K562 (cell line): Measurements from ENCODE around the gene SLC44A1. TPM values are rescaled to one million over a fixed set of nuclear protein-coding genes. Genes with fewer than 3 reads are reported as not detected.

ENCODE experiments used
- ATAC-seq: fragments of 200-7000 bp; cut with Tn5 transposase; 3 replicates; pipeline ENCODE4 v1.9.1; 2020; ENCODE audit warnings: moderate library complexity
- BruUV-seq: library from RNA; stranded (reverse); fragments of 400-500 nt; replicated peaks from 2 replicates; lab custom pipeline; 2021; lab: Mats Ljungman, UMichigan
- CTCF ChIA-PET: fragments of 300-600 bp; formaldehyde crosslinking; extraction: SDS; loops from one replicate; lab custom pipeline; 2021; ENCODE audit warnings: low intra/inter-chr PET ratio; lab: Yijun Ruan, JAX
- POLR2A ChIA-PET: fragments of 300-600, 350-650 bp; sonication (Branson Sonifier 250); formaldehyde crosslinking; extraction: SDS; loops from one replicate; lab custom pipeline; 2021; ENCODE audit warnings: antibody characterized with exemption, inconsistent platforms; lab: Yijun Ruan, JAX
- DNase-seq, 4 experiments: peaks; one replicate each; pipeline versions ENCODE4 v3.0.0 to v3.0.0-alpha.2; 2011 to 2018; ENCODE audit warnings: low spot score in 3 of 4, mixed read lengths in 3 of 4; ENCODE audit errors: extremely low read depth in 1 of 4
- FAIRE-seq: peaks from 2 replicates; lab custom pipeline; 2011; peaks lifted over from hg19 to GRCh38; lab: Jason Lieb, UNC
- H2AFZ ChIP-seq: 2 replicates; pipeline ENCODE4 v1.6.0; 2011; ENCODE audit warnings: low read depth, low read length, control low read depth, inconsistent platforms
- H3K27ac ChIP-seq: fragments of 200-600 bp; 3 replicates; pipeline ENCODE4 v1.8.0; 2011; ENCODE audit warnings: low read depth, mild to moderate bottlenecking, control low read depth, inconsistent platforms, low read length, moderate library complexity, mixed read lengths; ENCODE audit errors: extremely low read depth
- H3K27me3 ChIP-seq, 2 experiments: fragments of 300-600 bp in 1 of 2; 2 replicates in 1 of 2; 3 replicates in 1 of 2; pipeline versions ENCODE4 v1.6.0 to v1.8.0; 2011; ENCODE audit warnings: inconsistent platforms in 2 of 2, low read length in 2 of 2, mild to moderate bottlenecking in 1 of 2, mixed read lengths in 1 of 2, moderate library complexity in 1 of 2; ENCODE audit not compliant: control insufficient read depth in 2 of 2, insufficient read depth in 2 of 2
- H3K36me3 ChIP-seq: fragments of 300-600 bp; 3 replicates; pipeline ENCODE4 v1.8.0; 2011; ENCODE audit warnings: mild to moderate bottlenecking, low read length, inconsistent platforms; ENCODE audit not compliant: control insufficient read depth, insufficient read depth
- H3K4me1 ChIP-seq, 2 experiments: fragments of 200-600 bp in 1 of 2; replicated peaks in 1 of 2; 2 replicates in 1 of 2; 3 replicates in 1 of 2; pipeline versions ENCODE4 v1.5.1 to v1.8.0; 2011; ENCODE audit warnings: inconsistent platforms in 2 of 2, low read length in 2 of 2, mild to moderate bottlenecking in 1 of 2, mixed read lengths in 1 of 2, moderate library complexity in 1 of 2; ENCODE audit not compliant: control insufficient read depth in 2 of 2, insufficient read depth in 2 of 2
- H3K4me2 ChIP-seq: 2 replicates; pipeline ENCODE4 v1.6.1; 2011; ENCODE audit warnings: low read length, control low read depth, inconsistent platforms, mixed read lengths; ENCODE audit not compliant: insufficient read depth
- H3K4me3 ChIP-seq: fragments of 200-600 bp; sonication (generic), shearing (Covaris generic); 2 replicates; pipeline ENCODE4 v1.5.1; 2016; ENCODE audit warnings: control low read depth, inconsistent platforms
- H3K79me2 ChIP-seq: fragments of 200-600 bp; 3 replicates; pipeline ENCODE4 v1.8.0; 2011; ENCODE audit warnings: low read length, inconsistent platforms; ENCODE audit not compliant: control insufficient read depth, insufficient read depth
- H3K9ac ChIP-seq, 2 experiments: 2 replicates each; pipeline versions ENCODE4 v1.6.0 to v1.6.1; 2011; ENCODE audit warnings: low read depth in 2 of 2, low read length in 2 of 2, control low read depth in 1 of 2, inconsistent platforms in 1 of 2, mild to moderate bottlenecking in 1 of 2, mixed read lengths in 1 of 2; ENCODE audit not compliant: insufficient read depth in 1 of 2
- H3K9me1 ChIP-seq: one replicate; pipeline ENCODE4 v1.6.0; 2011; ENCODE audit warnings: inconsistent platforms, mild to moderate bottlenecking, low read length, moderate library complexity; ENCODE audit not compliant: control insufficient read depth, insufficient read depth
- H3K9me3 ChIP-seq: replicated peaks from 2 replicates; pipeline ENCODE4 v1.5.1; 2011; ENCODE audit warnings: low read depth, low read length, inconsistent platforms; ENCODE audit not compliant: control insufficient read depth, insufficient read depth
- H4K20me1 ChIP-seq: replicated peaks from 2 replicates; pipeline ENCODE4 v1.6.1; 2011; ENCODE audit warnings: low read length, inconsistent platforms, mixed read lengths; ENCODE audit not compliant: control insufficient read depth, insufficient read depth
- ASH1L ChIP-seq: fragments of 450-650 bp; IDR thresholded peaks from 2 replicates; pipeline ENCODE4 v1.6.1; 2018; ENCODE audit warnings: borderline replicate concordance, mild to moderate bottlenecking, low read depth; ENCODE audit not compliant: partially characterized antibody
- BACH1 ChIP-seq: fragments of 200-800 bp; sonication (Bioruptor generic); IDR thresholded peaks from 2 replicates; pipeline ENCODE4 v1.6.1; 2016; ENCODE audit warnings: missing genetic modification characterization, missing compliant biosample characterization
- ETV5 ChIP-seq: sonication (generic); formaldehyde crosslinking; IDR thresholded peaks from 2 replicates; pipeline ENCODE4 v1.4.0; 2020; ENCODE audit warnings: low read depth, mild to moderate bottlenecking, missing genetic modification reagents
- PHTF2 ChIP-seq: fragments of 250-450 bp; sonication (Bioruptor Pico); IDR thresholded peaks from 2 replicates; pipeline ENCODE4 v1.5.0; 2021; ENCODE audit warnings: mild to moderate bottlenecking
- PKNOX1 ChIP-seq: fragments of 450-650 bp; IDR thresholded peaks from 2 replicates; pipeline ENCODE4 v1.6.1; 2016
- POLR2H ChIP-seq: IDR thresholded peaks from 2 replicates; pipeline ENCODE4 v1.6.1; 2016; ENCODE audit warnings: missing genetic modification characterization, low read depth, mild to moderate bottlenecking, control low read depth, missing compliant biosample characterization, moderate library complexity
- RFX1 ChIP-seq: fragments of 450-650 bp; IDR thresholded peaks from 2 replicates; pipeline ENCODE4 v1.6.1; 2016; ENCODE audit warnings: mild to moderate bottlenecking, moderate library complexity
- SMARCA5 ChIP-seq: fragments of 450-650 bp; IDR thresholded peaks from 2 replicates; pipeline ENCODE4 v1.6.1; 2016
- ZBED1 ChIP-seq: IDR thresholded peaks from 2 replicates; pipeline ENCODE4 v1.6.1; 2014
- ZKSCAN3 ChIP-seq: fragments of 250-450 bp; sonication (Bioruptor Pico); IDR thresholded peaks from 2 replicates; pipeline ENCODE4 v1.4.0; 2020
- ZNF165 ChIP-seq: fragments of 250-450 bp; sonication (Bioruptor Pico); IDR thresholded peaks from 2 replicates; pipeline ENCODE4 v1.4.0; 2020; ENCODE audit warnings: borderline replicate concordance
- ZNF217 ChIP-seq: sonication (generic); formaldehyde crosslinking; IDR thresholded peaks from 2 replicates; pipeline ENCODE4 v1.8.0; 2022; ENCODE audit warnings: mild to moderate bottlenecking, missing genetic modification reagents
- ZNF695 ChIP-seq: fragments of 450-650 bp; formaldehyde crosslinking; IDR thresholded peaks from 2 replicates; pipeline ENCODE4 v1.4.0; 2020; ENCODE audit warnings: mild to moderate bottlenecking, moderate library complexity
- ZSCAN29 ChIP-seq: fragments of 450-650 bp; IDR thresholded peaks from 2 replicates; pipeline ENCODE4 v1.6.1; 2017
- WGBS: fragments of 100-300 bp; shearing (Covaris generic); methylation state at CpG from one replicate; pipeline ENCODE4 v1.1.6; 2016; ENCODE audit warnings: low coverage, mixed read lengths; ENCODE audit not compliant: insufficient coverage; ENCODE audit errors: missing lambda C conversion rate; 5-methylcytosine and 5-hydroxymethylcytosine counted together
- in situ Hi-C: fragments of 300-500 bp; cut with MboI; formaldehyde crosslinking; loops from 4 replicates; pipeline ENCODE4 v1.15.0; 2018; ENCODE audit warnings: inconsistent platforms, mixed read lengths
- intact Hi-C: fragments of 100-400 bp; cut with micrococcal nuclease; formaldehyde crosslinking; loops from 2 replicates; pipeline ENCODE4 v1.14.2; 2022
- polyA plus RNA-seq, 8 experiments: library from polyadenylated mRNA; depleted of rRNA in 4 of 8; stranded (reverse) in 5 of 8; unstranded in 3 of 8; fragments of >200 nt; fragmentation: Nextera tagmentation in 2 of 8; fragmentation: Illumina TruSeq in 1 of 8; extraction: Ambion mirVana in 2 of 8; extraction: Trizol in 1 of 8; gene quantifications; 2 replicates each; pipeline versions ENCODE4 v1.2.1 to v1.2.3, GENCODE V29; 2011 to 2014; ENCODE audit warnings: inconsistent platforms in 1 of 8, missing spikeins in 1 of 8
- total RNA-seq, 7 experiments: library from RNA; depleted of rRNA in 6 of 7; stranded (reverse); fragments of >200 nt in 6 of 7; fragmentation: Illumina TruSeq in 2 of 7; extraction: Trizol in 2 of 7; gene quantifications; 2 replicates each; pipeline versions ENCODE4 v1.2.1 to v1.2.3, GENCODE V29; 2011 to 2021; ENCODE audit warnings: low replicate concordance in 1 of 7
- TF ChIP-seq, protein P1 (sequence below): sonication (generic); formaldehyde crosslinking; IDR thresholded peaks from 2 replicates; pipeline ENCODE4 v1.8.0; 2022; ENCODE audit warnings: mild to moderate bottlenecking, missing genetic modification reagents

SLC44A1 gene
- total and polyA plus RNA-seq, 9 of the 15 experiments (the other 6 are each of a cell fraction or from before 2014, with no cell fraction given): 0.11 to 0.59 (median 0.30) TPM

DNA sequence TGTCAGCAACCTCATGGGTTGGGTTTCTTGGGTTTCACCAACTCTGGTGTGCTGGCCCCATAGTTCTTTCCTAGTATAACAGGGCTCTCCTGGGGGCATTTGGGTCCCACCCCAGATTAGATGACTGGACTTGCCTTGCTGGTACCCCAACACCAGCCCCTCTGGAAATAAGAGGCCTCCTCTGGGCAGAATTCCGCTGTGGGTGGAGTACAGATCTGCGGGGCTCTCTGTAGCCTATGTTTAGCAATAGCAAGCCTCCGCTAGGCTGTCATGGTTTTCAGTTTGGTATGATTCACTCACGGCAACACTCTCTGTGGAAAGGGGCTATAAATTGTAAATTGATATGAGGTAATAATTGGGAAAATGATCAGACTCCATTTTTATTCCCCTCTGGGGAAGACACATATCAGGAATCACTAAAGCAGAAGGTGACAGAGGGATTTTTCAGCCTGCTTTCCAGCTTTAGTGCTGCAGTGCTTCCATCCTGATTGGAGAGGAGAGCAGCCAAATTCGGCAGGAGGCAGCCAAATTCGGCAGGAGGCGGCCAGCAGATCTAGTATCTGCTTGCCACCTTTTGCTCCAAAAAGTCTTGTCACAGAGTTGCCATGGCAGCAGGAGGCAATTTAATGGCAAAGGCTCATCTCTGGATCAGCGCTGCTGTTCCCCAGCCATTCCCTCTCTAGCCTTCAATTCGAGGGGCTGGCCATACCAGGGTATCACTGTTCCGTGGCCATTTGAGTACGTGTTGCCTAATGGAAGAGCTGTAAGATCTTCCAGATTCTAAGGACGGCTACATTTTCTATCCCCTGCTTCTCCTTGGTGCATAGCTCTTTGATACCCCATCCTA is 84.6 kb downstream of the SLC44A1 start:
- intact Hi-C loops (no loop called here), in situ Hi-C loops (no loop called here)
- no peaks in the 10 kb centered on the region for H3K27me3 ChIP-seq
- no peak for TF ChIP-seq ZNF695 (CRISPR knock-in tag)
- 0 out of 2 replicates have a peak, but pooled peaks have one; percentile 11 for TF ChIP-seq RFX1
- no peaks in the 10 kb centered on the region for H3K79me2 ChIP-seq
- ChIA-PET POLR2A (interaction anchor here (0.6 kb wide), 1 partner anchor 17 kb away, joined by 3 read pairs; no protein-coding TSS in a partner anchor), CTCF (no interaction called here)
- FAIRE-seq (no peak), DNase-seq (no peak), ATAC-seq (no peak)
- no peak overlapping the region for H3K4me3 ChIP-seq
- H3K9me1 ChIP-seq: no peaks in the 10 kb centered on the region
- no peak overlapping the region for H3K27ac ChIP-seq
- no TSS peak for BruUV-seq
- 2% methylated on average over 12 of the region's 12 CpGs for WGBS
- H2AFZ ChIP-seq: no peak overlapping the region
- H3K4me2 ChIP-seq: no peak overlapping the region
- H3K4me1 ChIP-seq: no peaks in the 10 kb centered on the region
- H3K36me3 ChIP-seq: no peaks in the 10 kb centered on the region
- H3K9me3 ChIP-seq: no peaks in the 10 kb centered on the region
- no peak overlapping the region for H3K9ac ChIP-seq
- H4K20me1 ChIP-seq: no peaks in the 10 kb centered on the region

DNA sequence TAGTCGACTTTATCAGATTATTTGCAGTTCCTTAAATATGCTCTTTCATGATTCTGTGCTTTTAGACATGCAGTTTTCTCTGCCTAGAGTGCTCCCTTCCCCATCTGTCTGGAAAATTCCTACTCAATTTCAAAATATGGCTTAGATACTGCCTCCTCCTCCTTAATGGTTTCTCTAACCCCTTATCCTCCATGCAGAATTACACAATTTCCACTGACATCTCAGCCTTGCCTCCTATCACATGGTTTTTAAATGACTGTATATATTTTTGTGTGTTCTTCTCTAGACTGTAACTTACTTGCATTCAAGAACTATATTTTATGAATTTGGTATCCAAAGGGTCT is 85.2 kb downstream of the SLC44A1 start:
- Histone ChIP-seq H3K4me2 (no peak overlapping the region), H3K79me2 (no peaks in the 10 kb centered on the region), H3K9me3 (no peaks in the 10 kb centered on the region), H4K20me1 (no peaks in the 10 kb centered on the region), H3K4me3 (no peak overlapping the region), H3K27me3 (no peaks in the 10 kb centered on the region), H3K27ac (no peak overlapping the region), H3K9me1 (no peaks in the 10 kb centered on the region), H3K36me3 (no peaks in the 10 kb centered on the region), H2AFZ (no peak overlapping the region), H3K9ac (no peak overlapping the region), H3K4me1 (no peaks in the 10 kb centered on the region)
- DNase-seq (no peak), ATAC-seq (no peak), FAIRE-seq (no peak)
- ChIA-PET CTCF (interaction anchor here (0.6 kb wide), 1 partner anchor 73 kb away, joined by 4 read pairs; no protein-coding TSS in a partner anchor), POLR2A (interaction anchor here (0.6 kb wide), 1 partner anchor 18 kb away, joined by 3 read pairs; no protein-coding TSS in a partner anchor)
- in situ Hi-C loops (no loop called here), intact Hi-C loops (no loop called here)
- no TSS peak for BruUV-seq
- 0% methylated on average over 1 of the region's 1 CpG for WGBS
- TF ChIP-seq ZBED1: no peak
- no peak for TF ChIP-seq POLR2H
- TF ChIP-seq ZKSCAN3 (CRISPR knock-in tag): no peak
- no peak for TF ChIP-seq BACH1 (tag)
- no peak for TF ChIP-seq SMARCA5
- TF ChIP-seq, protein P1, sequence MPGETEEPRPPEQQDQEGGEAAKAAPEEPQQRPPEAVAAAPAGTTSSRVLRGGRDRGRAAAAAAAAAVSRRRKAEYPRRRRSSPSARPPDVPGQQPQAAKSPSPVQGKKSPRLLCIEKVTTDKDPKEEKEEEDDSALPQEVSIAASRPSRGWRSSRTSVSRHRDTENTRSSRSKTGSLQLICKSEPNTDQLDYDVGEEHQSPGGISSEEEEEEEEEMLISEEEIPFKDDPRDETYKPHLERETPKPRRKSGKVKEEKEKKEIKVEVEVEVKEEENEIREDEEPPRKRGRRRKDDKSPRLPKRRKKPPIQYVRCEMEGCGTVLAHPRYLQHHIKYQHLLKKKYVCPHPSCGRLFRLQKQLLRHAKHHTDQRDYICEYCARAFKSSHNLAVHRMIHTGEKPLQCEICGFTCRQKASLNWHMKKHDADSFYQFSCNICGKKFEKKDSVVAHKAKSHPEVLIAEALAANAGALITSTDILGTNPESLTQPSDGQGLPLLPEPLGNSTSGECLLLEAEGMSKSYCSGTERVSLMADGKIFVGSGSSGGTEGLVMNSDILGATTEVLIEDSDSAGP (CRISPR knock-in tag): no peak
- no peak for TF ChIP-seq PKNOX1
- TF ChIP-seq ZSCAN29: no peak
- TF ChIP-seq ZNF217 (CRISPR knock-in tag): no peak
- TF ChIP-seq ETV5 (CRISPR knock-in tag): no peak
- no peak for TF ChIP-seq ZNF165 (CRISPR knock-in tag)
- TF ChIP-seq ASH1L: no peak
- no peak for TF ChIP-seq PHTF2 (CRISPR knock-in tag)
